GM12865 (cell line): Measurements from ENCODE around the gene CEMIP.
"Not testable (repeated sequence)": the region's sequence is repeated elsewhere in the genome, so short reads cannot be mapped to it uniquely, and the experiment has no call there.

Source experiments
- DNase-seq: peaks from one replicate; pipeline ENCODE4 v3.0.0; 2010; ENCODE audit warnings: low read depth
- H3K4me3 ChIP-seq: 2 replicates; pipeline ENCODE4 v1.5.1; 2011; ENCODE audit warnings: mild to moderate bottlenecking, low read depth, low read length, control low read depth
- CTCF ChIP-seq: IDR thresholded peaks from 2 replicates; pipeline ENCODE4 v1.5.1; 2011; ENCODE audit warnings: low read length, control low read depth, low read depth, inconsistent platforms; ENCODE audit not compliant: insufficient read depth; ENCODE audit errors: missing control alignments

CEMIP gene

GRCh38 chr15:80957556-80957955, 178.4 kb downstream of the CEMIP start:
- no peak for TF ChIP-seq CTCF

GRCh38 chr15:80957976-80958375, 178.8 kb downstream of the CEMIP start:
- no peak overlapping the region for H3K4me3 ChIP-seq
- TF ChIP-seq CTCF: no peak
- DNase-seq: no peak

More at GRCh38 chr15:80957556-80957955, 178.4 kb downstream of the CEMIP start:
- DNase-seq: no peak
- no peak overlapping the region for H3K4me3 ChIP-seq

- TF ChIP-seq CTCF: no peak
- H3K4me3 ChIP-seq: no peak overlapping the region
- no peak for DNase-seq
Measured at GRCh38 chr15:80958818-80959495, 179.8 kb downstream of the CEMIP start.

GRCh38 chr15:80965454-80965853, 186.3 kb downstream of the CEMIP start:
- H3K4me3 ChIP-seq, DNase-seq: not testable (repeated sequence)

GRCh38 chr15:80966431-80967197, 187.4 kb downstream of the CEMIP start:
- DNase-seq: no peak
- no peak overlapping the region for H3K4me3 ChIP-seq
- no peak for TF ChIP-seq CTCF

GRCh38 chr15:80967451-80967850, 188.3 kb downstream of the CEMIP start:
- no peak for DNase-seq
- no peak overlapping the region for H3K4me3 ChIP-seq
- TF ChIP-seq CTCF: no peak

- no peak for TF ChIP-seq CTCF
- no peak for DNase-seq
Measured at GRCh38 chr15:80967991-80968510, 188.9 kb downstream of the CEMIP start.

More at GRCh38 chr15:80967991-80968510, 188.9 kb downstream of the CEMIP start:
- H3K4me3 ChIP-seq: no peak overlapping the region
